GM12873 (cell line): Measurements from ENCODE around the gene PPIF.

Source experiments
- CTCF ChIP-seq: IDR thresholded peaks from 2 replicates; pipeline ENCODE4 v1.5.1; 2012; ENCODE audit warnings: low read depth, mild to moderate bottlenecking, moderate library complexity, low read length, control low read depth; ENCODE audit not compliant: insufficient read depth; ENCODE audit errors: missing control alignments

Gene PPIF

GRCh38 chr10:79375321-79376077, 28.2 kb downstream of the PPIF start:
- no peak for TF ChIP-seq CTCF

- no peak for TF ChIP-seq CTCF
Observed at GRCh38 chr10:79376078-79376628, 28.9 kb downstream of the PPIF start.

- TF ChIP-seq CTCF = no peak
Observed at GRCh38 chr10:79376751-79377556, 29.7 kb downstream of the PPIF start.

- no peak for TF ChIP-seq CTCF
Observed at GRCh38 chr10:79377557-79378382, 30.5 kb downstream of the PPIF start.

- no peak for TF ChIP-seq CTCF
Observed at GRCh38 chr10:79378383-79378646, 31.0 kb downstream of the PPIF start.

GRCh38 chr10:79378647-79379511, 31.6 kb downstream of the PPIF start:
- TF ChIP-seq CTCF = no peak
